HepG2 (cell line): ENCODE measurements around the gene SRC. TPM values are rescaled to one million over a fixed set of nuclear protein-coding genes. Genes with fewer than 3 reads are reported as not detected.

Experiments used
- CREM ChIP-seq, 2 experiments: sonication (generic) in 1 of 2; formaldehyde crosslinking in 1 of 2; IDR thresholded peaks; 2 replicates each; pipeline versions ENCODE4 v1.4.0 to v1.6.1; 2016 to 2020; ENCODE audit warnings: antibody characterized with exemption in 1 of 2, mild to moderate bottlenecking in 1 of 2, missing genetic modification reagents in 1 of 2
- FLYWCH1 ChIP-seq: sonication (generic); formaldehyde crosslinking; IDR thresholded peaks from 2 replicates; pipeline ENCODE4 v1.8.1; 2023; ENCODE audit warnings: mild to moderate bottlenecking, missing genetic modification reagents
- SCMH1 ChIP-seq: sonication (generic); formaldehyde crosslinking; IDR thresholded peaks from 2 replicates; pipeline ENCODE4 v1.9.0; 2021; ENCODE audit warnings: missing genetic modification reagents, mild to moderate bottlenecking, borderline replicate concordance
- STAG1 ChIP-seq: sonication (generic); formaldehyde crosslinking; IDR thresholded peaks from 2 replicates; pipeline ENCODE4 v1.4.0; 2020; ENCODE audit warnings: missing genetic modification reagents
- SUZ12 ChIP-seq: fragments of 150-350 bp; IDR thresholded peaks from 2 replicates; pipeline ENCODE4 v1.6.1; 2014; ENCODE audit warnings: low read depth, low read length
- TCF7L2 ChIP-seq: IDR thresholded peaks from 2 replicates; pipeline ENCODE4 v1.6.1; 2011; ENCODE audit warnings: mild to moderate bottlenecking, low read depth, low read length, moderate library complexity
- TRIM24 ChIP-seq: sonication (generic); formaldehyde crosslinking; IDR thresholded peaks from 2 replicates; pipeline ENCODE4 v1.8.0; 2022; ENCODE audit warnings: mild to moderate bottlenecking, missing genetic modification reagents
- ZFP37 ChIP-seq: sonication (generic); formaldehyde crosslinking; IDR thresholded peaks from 2 replicates; pipeline ENCODE4 v1.4.0; 2020; ENCODE audit warnings: missing genetic modification reagents, borderline replicate concordance
- ZKSCAN1 ChIP-seq: fragments of 150-350 bp; IDR thresholded peaks from 2 replicates; pipeline ENCODE4 v1.6.1; 2014; ENCODE audit warnings: low read length
- ZNF143 ChIP-seq: sonication (generic); formaldehyde crosslinking; IDR thresholded peaks from 2 replicates; pipeline ENCODE4 v1.4.0; 2020; ENCODE audit warnings: missing genetic modification reagents
- ZNF256 ChIP-seq: sonication (generic); formaldehyde crosslinking; conservative IDR thresholded peaks from 2 replicates; pipeline ENCODE4 v1.4.0; 2020; ENCODE audit warnings: missing genetic modification reagents
- ZNF296 ChIP-seq: sonication (generic); formaldehyde crosslinking; conservative IDR thresholded peaks from 2 replicates; pipeline ENCODE4 v1.5.0; 2020; ENCODE audit warnings: mild to moderate bottlenecking, missing genetic modification reagents
- ZNF30 ChIP-seq: sonication (generic); formaldehyde crosslinking; IDR thresholded peaks from 2 replicates; pipeline ENCODE4 v1.5.0; 2020; ENCODE audit warnings: mild to moderate bottlenecking, missing genetic modification reagents
- ZNF547 ChIP-seq: sonication (generic); formaldehyde crosslinking; IDR thresholded peaks from 2 replicates; pipeline ENCODE4 v1.5.1; 2020; ENCODE audit warnings: mild to moderate bottlenecking, missing genetic modification reagents
- ZNF589 ChIP-seq: sonication (generic); formaldehyde crosslinking; conservative IDR thresholded peaks from 2 replicates; pipeline ENCODE4 v1.8.0; 2022; ENCODE audit warnings: mild to moderate bottlenecking, moderate library complexity, missing genetic modification reagents
- ZNF746 ChIP-seq: sonication (generic); formaldehyde crosslinking; IDR thresholded peaks from 2 replicates; pipeline ENCODE4 v1.8.0; 2022; ENCODE audit warnings: mild to moderate bottlenecking, missing genetic modification reagents
- ZNF777 ChIP-seq: sonication (generic); formaldehyde crosslinking; IDR thresholded peaks from 2 replicates; pipeline ENCODE4 v1.4.0; 2020; ENCODE audit warnings: missing genetic modification reagents
- polyA plus RNA-seq, 8 experiments: library from polyadenylated mRNA; depleted of rRNA in 3 of 8; stranded (reverse) in 7 of 8; unstranded in 1 of 8; fragments of >200 nt; fragmentation: Illumina TruSeq in 4 of 8; extraction: Trizol in 4 of 8; gene quantifications; 2 replicates each; pipeline versions ENCODE4 v1.2.1 to v1.2.3, GENCODE V29; 2011 to 2016; ENCODE audit warnings: low read depth in 4 of 8, missing spikeins in 1 of 8, mixed read lengths in 1 of 8; ENCODE audit not compliant: insufficient read depth in 1 of 8
- total RNA-seq, 5 experiments: library from RNA; depleted of rRNA; stranded (reverse); fragments of >200 nt; fragmentation: Illumina TruSeq; extraction: Trizol; gene quantifications; 2 replicates each; pipeline ENCODE4 v1.2.3, GENCODE V29; 2016; ENCODE audit warnings: low read depth in 1 of 5
- TF ChIP-seq, protein P1 (sequence below): sonication (generic); formaldehyde crosslinking; IDR thresholded peaks from 2 replicates; pipeline ENCODE4 v1.8.0; 2022; ENCODE audit warnings: mild to moderate bottlenecking, missing genetic modification reagents, moderate library complexity
- TF ChIP-seq, protein P2 (sequence below): fragments of 450-650 bp; IDR thresholded peaks from 2 replicates; pipeline ENCODE4 v1.6.1; 2017
- TF ChIP-seq, protein P3 (sequence below): sonication (generic); formaldehyde crosslinking; IDR thresholded peaks from 2 replicates; pipeline ENCODE4 v1.4.0; 2020; ENCODE audit warnings: mild to moderate bottlenecking, missing genetic modification reagents, borderline replicate concordance
- TF ChIP-seq, protein P4 (sequence below): sonication (generic); formaldehyde crosslinking; IDR thresholded peaks from 2 replicates; pipeline ENCODE4 v1.4.0; 2020; ENCODE audit warnings: missing genetic modification reagents, borderline replicate concordance
- TF ChIP-seq, protein P5 (sequence below), 2 experiments: fragments of 450-650 bp in 1 of 2; sonication (generic) in 1 of 2; formaldehyde crosslinking; IDR thresholded peaks; 2 replicates each; pipeline versions ENCODE4 v1.5.0 to v1.8.0; 2020 to 2022; ENCODE audit warnings: mild to moderate bottlenecking in 1 of 2, missing genetic modification reagents in 1 of 2

SRC gene
- total and polyA plus RNA-seq, 2 of the 13 experiments (the other 11 are each of a cell fraction or from before 2014, with no cell fraction given) = 54.7 to 192 TPM

DNA sequence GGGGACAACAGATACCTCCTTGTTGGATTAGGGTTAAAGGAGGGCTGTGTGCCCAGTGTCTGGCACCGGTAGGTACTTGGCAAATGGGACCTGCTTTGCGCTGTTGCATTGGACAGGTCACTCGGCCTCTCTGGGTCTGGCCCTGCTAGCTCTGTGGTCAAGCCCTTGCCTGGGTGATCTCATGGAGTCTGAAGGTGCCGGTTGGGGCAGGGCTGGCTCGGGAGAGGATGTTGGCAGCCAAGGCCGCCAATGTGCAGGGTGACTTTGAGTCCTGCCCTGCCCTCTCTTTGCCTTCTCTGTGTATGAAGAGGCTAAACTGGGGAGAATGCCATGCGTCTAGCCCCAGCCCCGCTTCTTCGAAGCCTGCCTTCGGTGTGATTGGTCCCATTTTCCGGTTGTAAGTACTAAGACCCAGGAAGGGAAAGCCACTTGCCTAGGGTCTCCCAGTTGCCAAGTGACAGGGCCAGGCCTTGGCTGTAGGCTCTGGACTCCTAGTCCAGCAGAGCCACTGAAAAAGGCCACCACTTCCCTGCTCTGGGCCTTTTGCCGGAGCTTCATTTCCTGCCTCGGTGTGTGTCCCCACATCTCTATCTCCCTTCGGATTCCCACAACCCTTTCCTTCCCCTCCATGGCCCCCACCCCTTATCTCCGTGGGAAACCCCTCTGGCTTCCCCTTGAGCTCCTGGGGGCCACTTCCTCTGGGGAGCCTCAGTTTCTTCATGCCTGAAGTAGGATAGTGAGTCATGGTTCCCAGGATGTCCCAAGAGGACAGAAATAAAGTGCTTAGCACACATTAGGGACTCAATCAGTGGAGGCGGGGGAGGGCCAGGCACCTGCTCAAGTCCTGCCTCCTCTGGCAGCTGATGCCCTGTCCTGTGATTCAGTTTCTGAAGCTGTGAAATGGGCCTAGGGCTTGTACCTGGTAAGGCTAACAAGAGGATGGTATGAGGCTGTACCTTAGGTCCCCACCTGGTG is 3.9 kb downstream of the SRC start (continued):
- TF ChIP-seq, protein P1, sequence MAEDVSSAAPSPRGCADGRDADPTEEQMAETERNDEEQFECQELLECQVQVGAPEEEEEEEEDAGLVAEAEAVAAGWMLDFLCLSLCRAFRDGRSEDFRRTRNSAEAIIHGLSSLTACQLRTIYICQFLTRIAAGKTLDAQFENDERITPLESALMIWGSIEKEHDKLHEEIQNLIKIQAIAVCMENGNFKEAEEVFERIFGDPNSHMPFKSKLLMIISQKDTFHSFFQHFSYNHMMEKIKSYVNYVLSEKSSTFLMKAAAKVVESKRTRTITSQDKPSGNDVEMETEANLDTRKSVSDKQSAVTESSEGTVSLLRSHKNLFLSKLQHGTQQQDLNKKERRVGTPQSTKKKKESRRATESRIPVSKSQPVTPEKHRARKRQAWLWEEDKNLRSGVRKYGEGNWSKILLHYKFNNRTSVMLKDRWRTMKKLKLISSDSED = no peak
- TF ChIP-seq ZKSCAN1 = peak; percentile 23; the same call in 1 of the 2 replicates
- TF ChIP-seq FLYWCH1 (CRISPR knock-in tag) = no peak
- TF ChIP-seq, protein P2, sequence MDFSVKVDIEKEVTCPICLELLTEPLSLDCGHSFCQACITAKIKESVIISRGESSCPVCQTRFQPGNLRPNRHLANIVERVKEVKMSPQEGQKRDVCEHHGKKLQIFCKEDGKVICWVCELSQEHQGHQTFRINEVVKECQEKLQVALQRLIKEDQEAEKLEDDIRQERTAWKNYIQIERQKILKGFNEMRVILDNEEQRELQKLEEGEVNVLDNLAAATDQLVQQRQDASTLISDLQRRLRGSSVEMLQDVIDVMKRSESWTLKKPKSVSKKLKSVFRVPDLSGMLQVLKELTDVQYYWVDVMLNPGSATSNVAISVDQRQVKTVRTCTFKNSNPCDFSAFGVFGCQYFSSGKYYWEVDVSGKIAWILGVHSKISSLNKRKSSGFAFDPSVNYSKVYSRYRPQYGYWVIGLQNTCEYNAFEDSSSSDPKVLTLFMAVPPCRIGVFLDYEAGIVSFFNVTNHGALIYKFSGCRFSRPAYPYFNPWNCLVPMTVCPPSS = no peak
- TF ChIP-seq ZNF296 (CRISPR knock-in tag) = no peak
- TF ChIP-seq ZNF777 (CRISPR knock-in tag) = no peak
- TF ChIP-seq TRIM24 (CRISPR knock-in tag) = no peak
- TF ChIP-seq CREM (IDR thresholded peaks at IDR 0.05) = no peak
- TF ChIP-seq CREM (CRISPR knock-in tag; IDR thresholded peaks at IDR 0.05) = no peak
- TF ChIP-seq TCF7L2 = no peak
- TF ChIP-seq, protein P3, sequence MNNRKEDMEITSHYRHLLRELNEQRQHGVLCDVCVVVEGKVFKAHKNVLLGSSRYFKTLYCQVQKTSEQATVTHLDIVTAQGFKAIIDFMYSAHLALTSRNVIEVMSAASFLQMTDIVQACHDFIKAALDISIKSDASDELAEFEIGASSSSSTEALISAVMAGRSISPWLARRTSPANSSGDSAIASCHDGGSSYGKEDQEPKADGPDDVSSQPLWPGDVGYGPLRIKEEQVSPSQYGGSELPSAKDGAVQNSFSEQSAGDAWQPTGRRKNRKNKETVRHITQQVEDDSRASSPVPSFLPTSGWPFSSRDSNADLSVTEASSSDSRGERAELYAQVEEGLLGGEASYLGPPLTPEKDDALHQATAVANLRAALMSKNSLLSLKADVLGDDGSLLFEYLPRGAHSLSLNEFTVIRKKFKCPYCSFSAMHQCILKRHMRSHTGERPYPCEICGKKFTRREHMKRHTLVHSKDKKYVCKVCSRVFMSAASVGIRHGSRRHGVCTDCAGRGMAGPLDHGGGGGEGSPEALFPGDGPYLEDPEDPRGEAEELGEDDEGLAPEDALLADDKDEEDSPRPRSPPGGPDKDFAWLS (CRISPR knock-in tag) = no peak
- TF ChIP-seq STAG1 (CRISPR knock-in tag) = peak; percentile 33; the same call in 1 of the 2 replicates
- no peak for TF ChIP-seq SCMH1
- no peak for TF ChIP-seq ZNF589 (CRISPR knock-in tag)
- TF ChIP-seq, protein P4, sequence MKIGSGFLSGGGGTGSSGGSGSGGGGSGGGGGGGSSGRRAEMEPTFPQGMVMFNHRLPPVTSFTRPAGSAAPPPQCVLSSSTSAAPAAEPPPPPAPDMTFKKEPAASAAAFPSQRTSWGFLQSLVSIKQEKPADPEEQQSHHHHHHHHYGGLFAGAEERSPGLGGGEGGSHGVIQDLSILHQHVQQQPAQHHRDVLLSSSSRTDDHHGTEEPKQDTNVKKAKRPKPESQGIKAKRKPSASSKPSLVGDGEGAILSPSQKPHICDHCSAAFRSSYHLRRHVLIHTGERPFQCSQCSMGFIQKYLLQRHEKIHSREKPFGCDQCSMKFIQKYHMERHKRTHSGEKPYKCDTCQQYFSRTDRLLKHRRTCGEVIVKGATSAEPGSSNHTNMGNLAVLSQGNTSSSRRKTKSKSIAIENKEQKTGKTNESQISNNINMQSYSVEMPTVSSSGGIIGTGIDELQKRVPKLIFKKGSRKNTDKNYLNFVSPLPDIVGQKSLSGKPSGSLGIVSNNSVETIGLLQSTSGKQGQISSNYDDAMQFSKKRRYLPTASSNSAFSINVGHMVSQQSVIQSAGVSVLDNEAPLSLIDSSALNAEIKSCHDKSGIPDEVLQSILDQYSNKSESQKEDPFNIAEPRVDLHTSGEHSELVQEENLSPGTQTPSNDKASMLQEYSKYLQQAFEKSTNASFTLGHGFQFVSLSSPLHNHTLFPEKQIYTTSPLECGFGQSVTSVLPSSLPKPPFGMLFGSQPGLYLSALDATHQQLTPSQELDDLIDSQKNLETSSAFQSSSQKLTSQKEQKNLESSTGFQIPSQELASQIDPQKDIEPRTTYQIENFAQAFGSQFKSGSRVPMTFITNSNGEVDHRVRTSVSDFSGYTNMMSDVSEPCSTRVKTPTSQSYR (CRISPR knock-in tag) = peak; percentile 72
- TF ChIP-seq ZNF547 (CRISPR knock-in tag) = no peak
- no peak for TF ChIP-seq SUZ12
- TF ChIP-seq, protein P5, sequence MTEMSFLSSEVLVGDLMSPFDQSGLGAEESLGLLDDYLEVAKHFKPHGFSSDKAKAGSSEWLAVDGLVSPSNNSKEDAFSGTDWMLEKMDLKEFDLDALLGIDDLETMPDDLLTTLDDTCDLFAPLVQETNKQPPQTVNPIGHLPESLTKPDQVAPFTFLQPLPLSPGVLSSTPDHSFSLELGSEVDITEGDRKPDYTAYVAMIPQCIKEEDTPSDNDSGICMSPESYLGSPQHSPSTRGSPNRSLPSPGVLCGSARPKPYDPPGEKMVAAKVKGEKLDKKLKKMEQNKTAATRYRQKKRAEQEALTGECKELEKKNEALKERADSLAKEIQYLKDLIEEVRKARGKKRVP (CRISPR knock-in tag; IDR thresholded peaks at IDR 0.05) = no peak
- no peak for TF ChIP-seq ZNF746 (CRISPR knock-in tag)
- no peak for TF ChIP-seq ZNF256 (CRISPR knock-in tag)
- TF ChIP-seq ZNF143 (CRISPR knock-in tag) = no peak
- TF ChIP-seq ZFP37 = no peak
- TF ChIP-seq ZNF30 (CRISPR knock-in tag) = no peak
